T-cell (primary cell): ENCODE data around the gene COPA. TPM values are rescaled to one million over a fixed set of nuclear protein-coding genes. Genes with fewer than 3 reads are reported as not detected.

ENCODE experiments used
- ATAC-seq, 4 experiments: fragments of 200-7000 bp in 3 of 4; fragments of 150-1000 bp in 1 of 4; cut with Tn5 transposase; replicated peaks in 1 of 4; 1 replicate in 3 of 4; 2 replicates in 1 of 4; pipeline ENCODE4 v1.10.0; 2021; ENCODE audit warnings: moderate library complexity in 3 of 4, mild to moderate bottlenecking in 2 of 4, moderate number of reproducible peaks in 1 of 4
- CTCF ChIA-PET, 2 donors: fragments of 300-600 bp; sonication (Branson Sonifier 250); formaldehyde crosslinking; loops; one replicate each; lab custom pipeline; 2022; ENCODE audit warnings: antibody characterized with exemption in 2 of 2; lab: Charles Lee
- POLR2A ChIA-PET, 2 donors: fragments of 300-600 bp; sonication (Branson Sonifier 250); formaldehyde crosslinking; loops; one replicate each; lab custom pipeline; 2022; ENCODE audit warnings: antibody characterized with exemption in 2 of 2; lab: Charles Lee
- DNase-seq, 35 experiments: peaks; one replicate each; pipeline versions ENCODE4 v3.0.0 to v3.0.0-alpha.2; 2013 to 2023
- H3K27ac ChIP-seq: one replicate; pipeline ENCODE4 v1.5.1; 2013; ENCODE audit warnings: low read length
- H3K27me3 ChIP-seq, 2 experiments: replicated peaks in 1 of 2; 1 replicate in 1 of 2; 2 replicates in 1 of 2; pipeline versions ENCODE4 v1.6.1 to v1.7.0; 2013; ENCODE audit warnings: low read length in 1 of 2, mixed read lengths in 1 of 2; ENCODE audit not compliant: control insufficient read depth in 2 of 2, insufficient read depth in 2 of 2; ENCODE audit errors: extremely low read depth in 1 of 2
- H3K36me3 ChIP-seq, 2 donors: 1 replicate in 1 of 2; 2 replicates in 1 of 2; pipeline versions ENCODE4 v1.6.1 to v1.7.0; 2013; ENCODE audit warnings: low read length in 1 of 2; ENCODE audit not compliant: control insufficient read depth in 2 of 2, insufficient read depth in 1 of 2; ENCODE audit errors: extremely low read depth in 1 of 2
- H3K4me1 ChIP-seq, 2 experiments: 1 replicate in 1 of 2; 2 replicates in 1 of 2; pipeline versions ENCODE4 v1.6.1 to v1.7.0; 2013; ENCODE audit warnings: low read length in 2 of 2, mixed read lengths in 1 of 2; ENCODE audit not compliant: insufficient read depth in 2 of 2, control insufficient read depth in 1 of 2; ENCODE audit errors: extremely low read depth in 1 of 2
- H3K4me3 ChIP-seq, 2 donors: 1 replicate in 1 of 2; 2 replicates in 1 of 2; pipeline versions ENCODE4 v1.5.1 to v1.7.0; 2013; ENCODE audit warnings: mild to moderate bottlenecking in 2 of 2, low read length in 1 of 2, moderate library complexity in 1 of 2; ENCODE audit not compliant: control insufficient read depth in 1 of 2; ENCODE audit errors: extremely low read depth in 1 of 2
- H3K9me3 ChIP-seq: 2 replicates; pipeline ENCODE4 v1.7.0; 2013
- H3K27ac Mint-ChIP-seq, 2 donors: one replicate each; pipeline ENCODE4 v1.8.0; 2020 to 2021; ENCODE audit warnings: mild to moderate bottlenecking in 2 of 2, mixed read lengths in 2 of 2
- H3K27me3 Mint-ChIP-seq, 2 donors: one replicate each; pipeline ENCODE4 v1.8.0; 2021 to 2022; ENCODE audit warnings: mixed read lengths in 2 of 2
- H3K36me3 Mint-ChIP-seq: one replicate; pipeline ENCODE4 v1.8.0; 2021; ENCODE audit warnings: mixed read lengths
- H3K4me1 Mint-ChIP-seq, 3 donors: one replicate each; pipeline ENCODE4 v1.8.0; 2020 to 2022; ENCODE audit warnings: mixed read lengths in 3 of 3, mild to moderate bottlenecking in 1 of 3
- H3K4me3 Mint-ChIP-seq, 3 donors: one replicate each; pipeline ENCODE4 v1.8.0; 2020 to 2022; ENCODE audit warnings: mild to moderate bottlenecking in 3 of 3, mixed read lengths in 3 of 3, moderate library complexity in 3 of 3
- H3K9me3 Mint-ChIP-seq, 3 donors: one replicate each; pipeline ENCODE4 v1.8.0; 2020 to 2022; ENCODE audit warnings: mixed read lengths in 3 of 3
- WGBS: methylation state at CpG from one replicate; pipeline ENCODE4 v1.1.5; 2013; ENCODE audit warnings: missing lambda C conversion rate; ENCODE audit not compliant: insufficient coverage; 5-methylcytosine and 5-hydroxymethylcytosine counted together
- total RNA-seq, 35 experiments: library from RNA in 6 of 35; stranded (reverse) in 6 of 35; fragments of 120-200 nt in 1 of 35; gene quantifications; one replicate each; pipeline versions ENCODE4 v1.2.1 to v1.2.4 and lab custom pipeline; 2013 to 2026

COPA gene
- total RNA-seq, 5 donors from 2014 or later (not counting 1 experiment from before 2014, with no cell fraction given): 106 to 126 (median 111) TPM

DNA sequence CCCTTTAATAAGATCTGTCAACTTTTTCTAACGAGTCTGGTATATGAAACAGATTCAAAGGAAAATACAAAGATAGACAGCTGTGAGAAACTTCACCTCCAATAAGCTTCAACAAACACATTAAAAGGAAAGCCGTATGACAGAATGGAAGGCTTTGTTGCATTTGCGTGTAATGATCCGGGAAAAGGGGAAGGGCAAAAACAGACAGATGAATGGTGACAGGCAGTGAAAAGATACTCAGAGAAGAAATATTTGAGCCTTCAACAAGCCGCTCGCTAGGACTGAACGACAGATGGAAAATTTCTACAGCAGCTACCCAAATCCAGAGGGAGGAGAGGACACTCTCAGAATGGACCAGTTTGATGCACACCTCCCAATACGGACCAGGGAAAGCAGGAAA is 14.9 kb downstream of the COPA start:
- Histone ChIP-seq H3K4me1 (no peaks in the 10 kb centered on the region), H3K27me3 (no peaks in the 10 kb centered on the region), H3K36me3 (peaks cover 32 to 92% of the 10 kb centered on the region in 2 donors), H3K27ac (no peak overlapping the region), H3K9me3 (no peaks in the 10 kb centered on the region), H3K4me3 (no peak overlapping the region)
- Mint-ChIP-seq H3K9me3 (no peaks in the 10 kb centered on the region), H3K36me3 (peaks cover 56% of the 10 kb centered on the region), H3K27ac (no peak overlapping the region), H3K27me3 (no peaks in the 10 kb centered on the region), H3K4me3 (no peak overlapping the region), H3K4me1 (peaks cover 2 to 14% (median 6%) of the 10 kb centered on the region in 3 donors)
- DNase-seq (no peak), ATAC-seq (no peak)
- 97% methylated on average over 6 of the region's 8 CpGs for WGBS
- ChIA-PET POLR2A (no interaction called here), CTCF (interaction anchor here (0.6 kb wide), 2 partner anchors 10 to 662 kb away, joined by 4 to 7 read pairs; no protein-coding TSS in a partner anchor)

DNA sequence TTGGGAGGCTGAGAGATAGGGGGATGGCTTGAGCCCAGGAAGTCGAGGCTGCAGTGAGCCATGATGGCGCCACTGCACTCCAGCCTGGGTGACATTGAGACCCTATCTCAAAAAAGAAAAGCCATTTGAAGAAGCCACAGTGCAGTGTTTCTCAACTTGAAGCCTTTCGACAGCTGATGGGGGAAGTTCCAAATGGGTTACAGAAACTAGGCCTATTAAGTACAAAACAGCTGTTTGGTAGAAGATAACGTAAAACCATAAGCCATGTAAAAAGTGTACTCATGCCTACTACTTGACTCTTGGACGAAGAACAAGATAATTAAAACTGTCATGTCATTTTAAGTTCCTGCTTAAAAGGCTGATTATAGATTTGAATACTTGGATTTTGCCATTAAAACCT is 16.6 kb downstream of the COPA start:
- H3K27me3 Mint-ChIP-seq: no peaks in the 10 kb centered on the region
- no peak overlapping the region for H3K27ac ChIP-seq
- CTCF ChIA-PET: no interaction called here
- H3K9me3 Mint-ChIP-seq: no peaks in the 10 kb centered on the region
- no peaks in the 10 kb centered on the region for H3K27me3 ChIP-seq
- H3K9me3 ChIP-seq: no peaks in the 10 kb centered on the region
- H3K4me3 Mint-ChIP-seq: no peak overlapping the region
- ATAC-seq (no peak), DNase-seq (no peak)
- no peak overlapping the region for H3K27ac Mint-ChIP-seq
- H3K4me3 ChIP-seq: no peak overlapping the region
- WGBS: 100% methylated on average over 2 of the region's 5 CpGs
- H3K36me3 Mint-ChIP-seq: peaks cover 60% of the 10 kb centered on the region
- H3K4me1 Mint-ChIP-seq: peaks cover 8 to 14% (median 12%) of the 10 kb centered on the region in 3 donors
- POLR2A ChIA-PET: no interaction called here
- H3K36me3 ChIP-seq: peaks cover 27 to 88% of the 10 kb centered on the region in 2 donors
- H3K4me1 ChIP-seq: no peaks in the 10 kb centered on the region

DNA sequence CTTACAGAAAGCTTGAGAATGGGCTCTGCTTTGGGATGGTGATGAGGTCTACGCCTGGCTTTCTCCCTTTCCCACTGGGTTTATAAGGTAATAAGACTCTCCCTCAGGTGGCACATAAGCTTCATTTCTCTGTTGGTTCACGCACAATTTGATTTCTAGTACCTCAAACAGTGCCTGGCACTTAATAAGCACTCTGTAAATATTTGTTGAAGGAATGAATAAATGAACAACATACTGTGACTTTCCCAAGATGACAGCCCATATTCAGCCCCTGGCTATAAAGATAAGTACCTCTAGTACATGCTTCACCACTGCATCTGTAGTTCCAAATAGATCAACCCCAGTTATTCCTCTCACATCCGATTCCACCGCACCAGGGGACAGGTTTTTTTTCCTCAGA is 17.8 kb downstream of the COPA start:
- H3K9me3 Mint-ChIP-seq: no peaks in the 10 kb centered on the region
- H3K36me3 ChIP-seq: peaks cover 27 to 77% of the 10 kb centered on the region in 2 donors
- H3K4me3 ChIP-seq: no peak overlapping the region
- no peak overlapping the region for H3K27ac ChIP-seq
- no CpG with 5 or more reads among the region's 4 CpGs for WGBS
- ChIA-PET POLR2A (interaction anchor here in 1 of 2 donors (0.5 kb wide), 1 partner anchor 10 kb away, joined by 11 read pairs; no protein-coding TSS in a partner anchor), CTCF (interaction anchor here in 1 of 2 donors (0.6 kb wide), 1 partner anchor 218 kb away, joined by 5 read pairs; no protein-coding TSS in a partner anchor)
- H3K9me3 ChIP-seq: no peaks in the 10 kb centered on the region
- no peak overlapping the region for H3K27ac Mint-ChIP-seq
- H3K4me1 ChIP-seq: no peaks in the 10 kb centered on the region
- H3K4me1 Mint-ChIP-seq: peaks cover 17 to 22% (median 17%) of the 10 kb centered on the region in 3 donors
- no peaks in the 10 kb centered on the region for H3K27me3 Mint-ChIP-seq
- H3K27me3 ChIP-seq: no peaks in the 10 kb centered on the region
- peaks cover 65% of the 10 kb centered on the region for H3K36me3 Mint-ChIP-seq
- DNase-seq: no peak
- ATAC-seq: no peak
- H3K4me3 Mint-ChIP-seq: no peak overlapping the region

DNA sequence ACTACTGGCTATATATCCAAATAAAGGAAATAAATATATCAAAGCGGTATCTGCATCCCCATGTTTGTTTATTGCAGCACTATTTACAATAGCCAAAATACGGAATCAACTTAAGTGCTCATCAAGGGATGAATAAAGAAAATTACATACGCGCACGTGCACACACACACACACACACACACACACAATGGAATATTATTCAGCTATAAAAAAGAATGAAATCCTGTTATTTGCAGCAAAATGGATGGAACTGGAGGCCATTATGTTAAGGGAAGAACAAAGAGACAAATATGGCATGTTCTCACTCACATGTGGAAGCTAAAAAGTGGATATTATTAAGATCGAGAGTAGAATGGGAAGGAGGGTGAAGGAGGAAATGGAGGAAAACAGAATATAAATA is 20.2 kb downstream of the COPA start:
- Histone ChIP-seq H3K4me1 (no peaks in the 10 kb centered on the region), H3K36me3 (peaks cover 17 to 66% of the 10 kb centered on the region in 2 donors), H3K27me3 (no peaks in the 10 kb centered on the region), H3K4me3 (no peak overlapping the region), H3K9me3 (no peaks in the 10 kb centered on the region), H3K27ac (no peak overlapping the region)
- ATAC-seq (no peak), DNase-seq (no peak)
- Mint-ChIP-seq H3K4me1 (peaks cover 23 to 29% (median 28%) of the 10 kb centered on the region in 3 donors), H3K36me3 (peaks cover 70% of the 10 kb centered on the region), H3K27me3 (no peaks in the 10 kb centered on the region), H3K4me3 (no peak overlapping the region), H3K27ac (no peak overlapping the region), H3K9me3 (peaks cover 0 to 1% (median under 1%) of the 10 kb centered on the region in 3 donors)
- WGBS: no CpG with 5 or more reads among the region's 6 CpGs
- POLR2A ChIA-PET: no interaction called here
- CTCF ChIA-PET: no interaction called here

DNA sequence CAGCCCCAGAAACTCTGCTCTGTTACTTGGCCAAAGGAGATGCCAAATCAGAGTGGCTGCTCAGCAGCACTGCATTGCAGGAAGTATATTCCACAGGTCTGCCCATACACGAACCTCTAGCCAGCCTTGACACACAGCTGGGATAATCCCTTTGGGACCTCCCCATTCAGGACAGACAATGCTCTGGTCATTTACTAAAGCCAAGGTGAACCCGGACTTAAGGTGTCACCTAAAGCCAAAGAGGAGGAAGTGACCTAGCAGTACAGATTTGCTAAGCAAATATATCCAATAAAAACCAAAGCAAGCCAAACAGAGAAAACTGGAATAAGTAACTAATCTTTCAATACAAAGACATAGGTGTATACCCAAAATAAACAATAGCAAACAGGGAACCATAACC is 27.7 kb downstream of the COPA start:
- no peaks in the 10 kb centered on the region for H3K4me1 ChIP-seq
- Mint-ChIP-seq H3K4me3 (no peak overlapping the region), H3K36me3 (peaks cover 86% of the 10 kb centered on the region), H3K4me1 (peaks cover 8 to 20% (median 16%) of the 10 kb centered on the region in 3 donors), H3K9me3 (peaks cover 8 to 14% (median 11%) of the 10 kb centered on the region in 3 donors), H3K27me3 (no peaks in the 10 kb centered on the region), H3K27ac (no peak overlapping the region)
- WGBS: 88% methylated on average over 1 of the region's 2 CpGs
- no peak overlapping the region for H3K4me3 ChIP-seq
- ChIA-PET POLR2A (interaction anchor here in 1 of 2 donors (1.0 kb wide), 1 partner anchor 15 kb away, joined by 3 read pairs; no protein-coding TSS in a partner anchor), CTCF (no interaction called here)
- no peak for DNase-seq
- H3K27ac ChIP-seq: no peak overlapping the region
- no peak for ATAC-seq
- H3K27me3 ChIP-seq: no peaks in the 10 kb centered on the region
- H3K36me3 ChIP-seq: peaks cover 13 to 81% of the 10 kb centered on the region in 2 donors
- peaks cover 2% of the 10 kb centered on the region for H3K9me3 ChIP-seq

DNA sequence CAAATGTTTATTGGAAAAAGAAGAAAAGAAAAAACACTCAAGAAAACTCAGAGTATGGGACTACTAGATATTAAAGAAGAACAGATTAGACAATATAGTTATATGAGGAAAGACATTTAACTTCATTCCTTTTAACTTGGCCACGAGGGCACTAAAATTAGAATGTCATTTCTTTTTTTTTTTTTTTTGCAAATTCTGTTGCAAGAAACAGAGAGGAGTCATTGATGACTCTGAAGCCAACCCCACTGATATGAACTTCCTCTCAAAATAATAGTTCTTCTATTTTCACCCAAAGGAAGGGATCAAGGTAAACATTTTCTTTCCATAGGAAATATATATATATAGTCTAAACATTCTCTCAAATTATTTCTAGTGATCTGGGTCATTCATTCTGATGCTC is 33.5 kb downstream of the COPA start:
- H3K4me1 ChIP-seq: no peaks in the 10 kb centered on the region
- no peaks in the 10 kb centered on the region for H3K9me3 ChIP-seq
- no peak overlapping the region for H3K4me3 ChIP-seq
- no CpG with 5 or more reads among the region's 1 CpG for WGBS
- no peak for ATAC-seq
- Mint-ChIP-seq H3K27me3 (no peaks in the 10 kb centered on the region), H3K36me3 (peaks cover 76% of the 10 kb centered on the region), H3K4me1 (no peaks in the 10 kb centered on the region), H3K4me3 (no peak overlapping the region), H3K9me3 (no peaks in the 10 kb centered on the region), H3K27ac (no peak overlapping the region)
- H3K36me3 ChIP-seq: peaks cover 7 to 93% of the 10 kb centered on the region in 2 donors
- no peaks in the 10 kb centered on the region for H3K27me3 ChIP-seq
- no peak for DNase-seq
- ChIA-PET POLR2A (no interaction called here), CTCF (no interaction called here)
- H3K27ac ChIP-seq: no peak overlapping the region
